ENCODE measurements around the gene BIN1. TPM values are rescaled to one million over a fixed set of nuclear protein-coding genes. Genes with fewer than 3 reads are reported as not detected.

BIN1 gene
- total RNA-seq, 1 experiment from 2014 or later: 31.8 TPM

DNA sequence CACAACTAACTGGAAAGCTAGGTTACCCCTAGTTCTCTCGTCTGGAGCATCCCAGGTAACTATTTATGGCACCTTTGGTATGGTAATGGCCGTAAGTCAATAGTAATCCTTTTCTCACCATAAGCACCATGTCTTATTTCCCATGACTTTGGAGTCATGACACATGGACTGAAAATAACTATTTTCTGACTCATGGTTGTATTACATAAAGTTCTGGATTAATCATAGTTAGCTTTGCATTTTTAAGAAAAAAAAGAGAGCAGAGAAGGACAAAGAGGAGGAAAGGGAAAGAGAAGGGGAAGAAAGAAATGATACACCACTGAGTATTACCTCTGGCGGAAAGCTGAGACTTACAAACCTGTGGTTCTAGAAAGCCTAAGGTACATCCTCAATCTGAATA lies 99.3 kb downstream of the BIN1 start (continued):
- TF ChIP-seq YY1 (IDR thresholded peaks at IDR 0.05; ENCODE audit: extremely low read depth, insufficient replicate concordance, low read depth, low read length): no peak
- TF ChIP-seq ATF3 (IDR thresholded peaks at IDR 0.05): no peak
- TF ChIP-seq CTCF (IDR thresholded peaks at IDR 0.05 in 2 of 3, conservative IDR thresholded peaks at IDR 0.05 in 1 of 3; ENCODE audit: borderline replicate concordance in 1 of 3, insufficient read depth in 1 of 3, low read depth in 2 of 3, low read length in 2 of 3): no peak
- TF ChIP-seq RAD21 (IDR thresholded peaks at IDR 0.05; ENCODE audit: low read depth): no peak

GRCh38 chr2:127006962-127007361 lies 100.0 kb downstream of the BIN1 start:
- H3K4me1 ChIP-seq (ENCODE audit: control insufficient read depth in 1 of 2, insufficient read depth in 2 of 2, low read length in 2 of 2): no peaks in the 10 kb centered on the region
- POLR2A ChIA-PET: no interaction called here
- H3K27ac ChIP-seq (ENCODE audit: low read depth, low read length): no peak overlapping the region
- H3K27me3 ChIP-seq (ENCODE audit: insufficient read depth, low read length): peaks cover 6% of the 10 kb centered on the region
- no peak overlapping the region for H2AFZ ChIP-seq (ENCODE audit: low read depth, low read length, poor library complexity, severe bottlenecking)
- no peak overlapping the region for H3K4me3 ChIP-seq (replicated peaks in 1 of 2; ENCODE audit: low read depth in 1 of 2, low read length in 2 of 2)
- CTCF ChIA-PET: no interaction called here
- TF ChIP-seq ZBTB33 (IDR thresholded peaks at IDR 0.05; ENCODE audit: extremely low read depth, insufficient replicate concordance, low read length) (no peak), TCF7L2 (IDR thresholded peaks at IDR 0.05; ENCODE audit: borderline replicate concordance, extremely low read depth, insufficient read depth, insufficient read length) (no peak), YY1 (IDR thresholded peaks at IDR 0.05; ENCODE audit: extremely low read depth, insufficient replicate concordance, low read depth, low read length) (no peak), SRF (IDR thresholded peaks at IDR 0.05; ENCODE audit: low read depth) (no peak), RAD21 (IDR thresholded peaks at IDR 0.05; ENCODE audit: low read depth) (no peak), REST (IDR thresholded peaks at IDR 0.05; ENCODE audit: low read depth) (no peak), FOSL1 (IDR thresholded peaks at IDR 0.05; ENCODE audit: low read depth) (no peak), CBX3 (IDR thresholded peaks at IDR 0.05; ENCODE audit: low read depth) (no peak), ELF1 (IDR thresholded peaks at IDR 0.05; ENCODE audit: borderline replicate concordance, low read depth) (no peak), EGR1 (IDR thresholded peaks at IDR 0.05; ENCODE audit: low read depth) (no peak), SIN3A (IDR thresholded peaks at IDR 0.05; ENCODE audit: low read depth) (no peak)
- BruUV-seq (replicated peaks): no TSS peak
- no peaks in the 10 kb centered on the region for H3K9me2 ChIP-seq (ENCODE audit: insufficient read depth)
- intact Hi-C loops (cut with micrococcal nuclease): no loop called here
- RAD21 ChIA-PET (ENCODE audit: low non-redundant PET in 1 of 2, low total read pairs in 2 of 2, uncharacterized antibody in 2 of 2, unreplicated experiment in 2 of 2): no interaction called here
- H3K9me3 ChIP-seq (ENCODE audit: control insufficient read depth in 1 of 2, insufficient read depth in 1 of 2, low read depth in 1 of 2, low read length in 2 of 2): no peaks in the 10 kb centered on the region
- no peaks in the 10 kb centered on the region for H3K79me2 ChIP-seq (ENCODE audit: insufficient read depth, low read length)
- H4K20me1 ChIP-seq (ENCODE audit: insufficient read depth): no peaks in the 10 kb centered on the region
- no peak for ATAC-seq
- no peak for DNase-seq (ENCODE audit: low read depth, low spot score)
- no peaks in the 10 kb centered on the region for H3K36me3 ChIP-seq (ENCODE audit: control insufficient read depth in 1 of 2, insufficient read depth in 2 of 2, low read length in 2 of 2)
- no peak overlapping the region for H3K4me2 ChIP-seq (ENCODE audit: low read length)
- H3K9ac ChIP-seq (ENCODE audit: low read length): no peak overlapping the region
